Esophagus muscularis mucosa (tissue), 4 donors: ENCODE results near the gene CCDC185. TPM values are rescaled to one million over a fixed set of nuclear protein-coding genes. Genes with fewer than 3 reads are reported as not detected.

ENCODE experiments used
- DNase-seq: peaks from one replicate; pipeline ENCODE4 v3.0.0-alpha.2; 2017; ENCODE audit errors: extremely low spot score
- H3K27ac ChIP-seq, 4 donors: fragments of 200-600 bp; sonication (generic); replicated peaks in 1 of 4; 1 replicate in 3 of 4; 2 replicates in 1 of 4; pipeline ENCODE4 v1.5.1; 2016 to 2019; ENCODE audit warnings: mild to moderate bottlenecking in 1 of 4
- H3K27me3 ChIP-seq, 4 donors: fragments of 200-600 bp; sonication (generic); one replicate each; pipeline versions ENCODE4 v1.5.1 to v1.6.0; 2016 to 2019
- H3K36me3 ChIP-seq, 4 donors: fragments of 200-600 bp; sonication (generic); one replicate each; pipeline ENCODE4 v1.5.1; 2016 to 2019
- H3K4me1 ChIP-seq, 4 donors: fragments of 200-600 bp; sonication (generic); one replicate each; pipeline ENCODE4 v1.5.1; 2016 to 2019
- H3K4me3 ChIP-seq, 4 donors: fragments of 200-600 bp; sonication (generic); 1 replicate in 2 of 4; 2 replicates in 2 of 4; pipeline ENCODE4 v1.5.1; 2016 to 2019; ENCODE audit warnings: mild to moderate bottlenecking in 4 of 4, moderate library complexity in 1 of 4
- H3K9me3 ChIP-seq, 4 donors: fragments of 200-600 bp; sonication (generic); 1 replicate in 3 of 4; 2 replicates in 1 of 4; pipeline ENCODE4 v1.5.1; 2016 to 2019
- CTCF ChIP-seq, 3 experiments: fragments of 200-600 bp in 2 of 3; fragments of 450-650 bp in 1 of 3; sonication (generic) in 2 of 3; IDR thresholded peaks; one replicate each; pipeline ENCODE4 v1.5.1; 2017 to 2019; ENCODE audit warnings: antibody characterized with exemption in 3 of 3, mild to moderate bottlenecking in 2 of 3, moderate library complexity in 1 of 3
- EP300 ChIP-seq: sonication (generic); formaldehyde crosslinking; IDR thresholded peaks from one replicate; pipeline ENCODE4 v1.6.1; 2017; ENCODE audit warnings: antibody characterized with exemption
- POLR2A ChIP-seq: fragments of 450-650 bp; IDR thresholded peaks from one replicate; pipeline ENCODE4 v1.6.1; 2017; ENCODE audit warnings: antibody characterized with exemption, moderate library complexity, mild to moderate bottlenecking, low read depth
- POLR2AphosphoS5 ChIP-seq, 2 donors: sonication (generic); formaldehyde crosslinking; IDR thresholded peaks; one replicate each; pipeline ENCODE4 v1.6.1; 2017; ENCODE audit warnings: antibody characterized with exemption in 2 of 2
- WGBS: methylation state at CpG from one replicate; pipeline ENCODE4 v1.1.5; 2018; 5-methylcytosine and 5-hydroxymethylcytosine counted together
- intact Hi-C: fragments of 100-400 bp; cut with DNase I; formaldehyde crosslinking; loops from one replicate; pipeline ENCODE4 v1.15.1; 2023
- total RNA-seq, 4 donors: library from RNA; depleted of rRNA; stranded (reverse); fragments of >200 nt; gene quantifications; one replicate each; pipeline versions ENCODE4 v1.1.0 to v1.2.1, GENCODE V29; 2016

The CCDC185 gene
- total RNA-seq, 4 donors from 2014 or later, result not detected

GRCh38 chr1:223419115-223419514, 25.9 kb downstream of the CCDC185 start:
- 89% methylated on average over 8 of the region's 8 CpGs for WGBS
- Histone ChIP-seq H3K27me3 (no peaks in the 10 kb centered on the region), H3K4me1 (peaks cover 0 to 5% (median 0%) of the 10 kb centered on the region in 4 donors), H3K27ac (no peak overlapping the region), H3K4me3 (no peak overlapping the region), H3K36me3 (no peaks in the 10 kb centered on the region), H3K9me3 (no peaks in the 10 kb centered on the region)
- peak; percentile 50 for DNase-seq
- TF ChIP-seq CTCF (IDR thresholded peaks at IDR 0.05), result no peak
- TF ChIP-seq POLR2AphosphoS5 (IDR thresholded peaks at IDR 0.05), result no peak
- TF ChIP-seq POLR2A, result no peak
- TF ChIP-seq EP300, result no peak
- intact Hi-C loops, result no loop called here

- 85% methylated on average over 10 of the region's 10 CpGs for WGBS
- Histone ChIP-seq H3K9me3 (no peaks in the 10 kb centered on the region), H3K27ac (no peak overlapping the region), H3K27me3 (no peaks in the 10 kb centered on the region), H3K4me1 (peaks cover 0 to 9% (median under 1%) of the 10 kb centered on the region in 4 donors), H3K4me3 (no peak overlapping the region), H3K36me3 (no peaks in the 10 kb centered on the region)
- DNase-seq, result peak; percentile 68
- intact Hi-C loops, result no loop called here
- TF ChIP-seq EP300, result no peak
- TF ChIP-seq CTCF (IDR thresholded peaks at IDR 0.05), result no peak
- TF ChIP-seq POLR2A, result no peak
- no peak for TF ChIP-seq POLR2AphosphoS5 (IDR thresholded peaks at IDR 0.05)
Measured at GRCh38 chr1:223419561-223419960, 26.3 kb downstream of the CCDC185 start.

- H3K36me3 ChIP-seq, result no peaks in the 10 kb centered on the region
- no peak for DNase-seq
- H3K9me3 ChIP-seq, result no peaks in the 10 kb centered on the region
- no peak for TF ChIP-seq POLR2A
- no peak for TF ChIP-seq POLR2AphosphoS5 (IDR thresholded peaks at IDR 0.05)
- no peak for TF ChIP-seq EP300
- no peak for TF ChIP-seq CTCF (IDR thresholded peaks at IDR 0.05)
- H3K27me3 ChIP-seq, result no peaks in the 10 kb centered on the region
- intact Hi-C loops, result no loop called here
- peaks cover 0 to 24% (median 13%) of the 10 kb centered on the region in 4 donors for H3K4me1 ChIP-seq
- H3K4me3 ChIP-seq, result no peak overlapping the region
- 78% methylated on average over 1 of the region's 1 CpG for WGBS
- no peak overlapping the region for H3K27ac ChIP-seq
Measured at GRCh38 chr1:223421025-223421424, 27.8 kb downstream of the CCDC185 start.

GRCh38 chr1:223421676-223422075, 28.5 kb downstream of the CCDC185 start:
- intact Hi-C loops, result no loop called here
- no peaks in the 10 kb centered on the region for H3K9me3 ChIP-seq
- no peaks in the 10 kb centered on the region for H3K27me3 ChIP-seq
- DNase-seq, result no peak
- TF ChIP-seq CTCF (IDR thresholded peaks at IDR 0.05), result no peak
- TF ChIP-seq EP300, result no peak
- no peak for TF ChIP-seq POLR2A
- no peak for TF ChIP-seq POLR2AphosphoS5 (IDR thresholded peaks at IDR 0.05)
- H3K36me3 ChIP-seq, result no peaks in the 10 kb centered on the region
- H3K4me1 ChIP-seq, result peaks cover 0 to 30% (median 19%) of the 10 kb centered on the region in 4 donors
- 44% methylated on average over 2 of the region's 2 CpGs for WGBS
- no peak overlapping the region for H3K27ac ChIP-seq
- H3K4me3 ChIP-seq, result no peak overlapping the region

GRCh38 chr1:223422911-223423310, 29.7 kb downstream of the CCDC185 start:
- Histone ChIP-seq H3K4me1 (peaks cover 0 to 37% (median 24%) of the 10 kb centered on the region in 4 donors), H3K36me3 (no peaks in the 10 kb centered on the region), H3K27ac (no peak overlapping the region), H3K4me3 (no peak overlapping the region), H3K9me3 (peaks cover 0 to under 1% (median under 1%) of the 10 kb centered on the region in 4 donors), H3K27me3 (no peaks in the 10 kb centered on the region)
- TF ChIP-seq CTCF (IDR thresholded peaks at IDR 0.05), result no peak
- TF ChIP-seq POLR2A, result no peak
- no peak for TF ChIP-seq EP300
- no peak for TF ChIP-seq POLR2AphosphoS5 (IDR thresholded peaks at IDR 0.05)
- no peak for DNase-seq
- intact Hi-C loops, result no loop called here
- WGBS, result 82% methylated on average over 1 of the region's 1 CpG
